GM11168 (cell line): ENCODE measurements around the gene MRPL4.

ENCODE experiments used
- in situ Hi-C: fragments of 300-500 bp; cut with MboI; formaldehyde crosslinking; loops from one replicate; pipeline ENCODE4 v1.12.0; 2022; ENCODE audit warnings: low sequenced_read_pairs; ENCODE audit not compliant: unreplicated experiment

Gene MRPL4

DNA sequence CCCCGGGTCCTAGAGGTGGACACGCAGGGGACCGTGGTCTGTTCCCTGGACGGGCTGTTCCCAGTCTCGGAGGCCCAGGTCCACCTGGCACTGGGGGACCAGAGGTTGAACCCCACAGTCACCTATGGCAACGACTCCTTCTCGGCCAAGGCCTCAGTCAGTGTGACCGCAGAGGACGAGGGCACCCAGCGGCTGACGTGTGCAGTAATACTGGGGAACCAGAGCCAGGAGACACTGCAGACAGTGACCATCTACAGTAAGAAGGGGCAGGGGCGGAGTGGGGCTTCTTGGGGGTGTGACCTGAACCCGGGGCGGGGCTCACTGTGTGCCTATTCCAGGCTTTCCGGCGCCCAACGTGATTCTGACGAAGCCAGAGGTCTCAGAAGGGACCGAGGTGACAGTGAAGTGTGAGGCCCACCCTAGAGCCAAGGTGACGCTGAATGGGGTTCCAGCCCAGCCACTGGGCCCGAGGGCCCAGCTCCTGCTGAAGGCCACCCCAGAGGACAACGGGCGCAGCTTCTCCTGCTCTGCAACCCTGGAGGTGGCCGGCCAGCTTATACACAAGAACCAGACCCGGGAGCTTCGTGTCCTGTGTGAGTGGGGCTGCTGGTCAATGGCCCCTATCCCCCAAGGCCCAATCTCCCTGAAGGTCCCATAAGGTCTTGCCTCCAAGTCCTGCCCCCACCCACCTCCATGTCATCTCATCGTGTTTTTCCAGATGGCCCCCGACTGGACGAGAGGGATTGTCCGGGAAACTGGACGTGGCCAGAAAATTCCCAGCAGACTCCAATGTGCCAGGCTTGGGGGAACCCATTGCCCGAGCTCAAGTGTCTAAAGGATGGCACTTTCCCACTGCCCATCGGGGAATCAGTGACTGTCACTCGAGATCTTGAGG, 32.3 kb downstream of the MRPL4 start:
- in situ Hi-C loops: no loop called here

DNA sequence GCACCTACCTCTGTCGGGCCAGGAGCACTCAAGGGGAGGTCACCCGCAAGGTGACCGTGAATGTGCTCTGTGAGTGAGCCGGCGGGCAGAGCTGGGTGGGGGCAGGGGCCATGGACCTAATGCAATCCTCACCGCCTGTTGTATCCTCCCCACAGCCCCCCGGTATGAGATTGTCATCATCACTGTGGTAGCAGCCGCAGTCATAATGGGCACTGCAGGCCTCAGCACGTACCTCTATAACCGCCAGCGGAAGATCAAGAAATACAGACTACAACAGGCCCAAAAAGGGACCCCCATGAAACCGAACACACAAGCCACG, 32.9 kb downstream of the MRPL4 start:
- in situ Hi-C loops: no loop called here

DNA sequence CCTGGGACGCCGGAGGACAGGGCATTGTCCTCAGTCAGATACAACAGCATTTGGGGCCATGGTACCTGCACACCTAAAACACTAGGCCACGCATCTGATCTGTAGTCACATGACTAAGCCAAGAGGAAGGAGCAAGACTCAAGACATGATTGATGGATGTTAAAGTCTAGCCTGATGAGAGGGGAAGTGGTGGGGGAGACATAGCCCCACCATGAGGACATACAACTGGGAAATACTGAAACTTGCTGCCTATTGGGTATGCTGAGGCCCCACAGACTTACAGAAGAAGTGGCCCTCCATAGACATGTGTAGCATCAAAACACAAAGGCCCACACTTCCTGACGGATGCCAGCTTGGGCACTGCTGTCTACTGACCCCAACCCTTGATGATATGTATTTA, 33.4 kb downstream of the MRPL4 start:
- in situ Hi-C loops: no loop called here

DNA sequence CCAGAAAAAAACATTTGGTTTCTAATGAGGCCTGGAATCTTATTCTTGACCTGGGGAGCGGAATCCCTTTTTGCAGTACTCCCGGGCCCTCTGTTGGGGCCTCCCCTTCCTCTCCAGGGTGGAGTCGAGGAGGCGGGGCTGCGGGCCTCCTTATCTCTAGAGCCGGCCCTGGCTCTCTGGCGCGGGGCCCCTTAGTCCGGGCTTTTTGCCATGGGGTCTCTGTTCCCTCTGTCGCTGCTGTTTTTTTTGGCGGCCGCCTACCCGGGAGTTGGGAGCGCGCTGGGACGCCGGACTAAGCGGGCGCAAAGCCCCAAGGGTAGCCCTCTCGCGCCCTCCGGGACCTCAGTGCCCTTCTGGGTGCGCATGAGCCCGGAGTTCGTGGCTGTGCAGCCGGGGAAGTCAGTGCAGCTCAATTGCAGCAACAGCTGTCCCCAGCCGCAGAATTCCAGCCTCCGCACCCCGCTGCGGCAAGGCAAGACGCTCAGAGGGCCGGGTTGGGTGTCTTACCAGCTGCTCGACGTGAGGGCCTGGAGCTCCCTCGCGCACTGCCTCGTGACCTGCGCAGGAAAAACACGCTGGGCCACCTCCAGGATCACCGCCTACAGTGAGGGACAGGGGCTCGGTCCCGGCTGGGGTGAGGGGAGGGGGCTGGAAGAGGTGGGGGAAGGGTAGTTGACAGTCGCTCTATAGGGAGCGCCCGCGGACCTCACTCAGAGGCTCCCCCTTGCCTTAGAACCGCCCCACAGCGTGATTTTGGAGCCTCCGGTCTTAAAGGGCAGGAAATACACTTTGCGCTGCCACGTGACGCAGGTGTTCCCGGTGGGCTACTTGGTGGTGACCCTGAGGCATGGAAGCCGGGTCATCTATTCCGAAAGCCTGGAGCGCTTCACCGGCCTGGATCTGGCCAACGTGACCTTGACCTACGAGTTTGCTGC, 35.1 kb downstream of the MRPL4 start, which contains the start of gene ICAM4:
Gene ICAM4 (plus strand): TSS at position 153 of the 935 bp plus-strand sequence. CDS start 58 bp downstream, at position 211.
- in situ Hi-C loops: no loop called here

- in situ Hi-C loops: no loop called here
These were observed 36.7 kb downstream of the MRPL4 start for GRCh38 chr19:10288662-10289166.

DNA sequence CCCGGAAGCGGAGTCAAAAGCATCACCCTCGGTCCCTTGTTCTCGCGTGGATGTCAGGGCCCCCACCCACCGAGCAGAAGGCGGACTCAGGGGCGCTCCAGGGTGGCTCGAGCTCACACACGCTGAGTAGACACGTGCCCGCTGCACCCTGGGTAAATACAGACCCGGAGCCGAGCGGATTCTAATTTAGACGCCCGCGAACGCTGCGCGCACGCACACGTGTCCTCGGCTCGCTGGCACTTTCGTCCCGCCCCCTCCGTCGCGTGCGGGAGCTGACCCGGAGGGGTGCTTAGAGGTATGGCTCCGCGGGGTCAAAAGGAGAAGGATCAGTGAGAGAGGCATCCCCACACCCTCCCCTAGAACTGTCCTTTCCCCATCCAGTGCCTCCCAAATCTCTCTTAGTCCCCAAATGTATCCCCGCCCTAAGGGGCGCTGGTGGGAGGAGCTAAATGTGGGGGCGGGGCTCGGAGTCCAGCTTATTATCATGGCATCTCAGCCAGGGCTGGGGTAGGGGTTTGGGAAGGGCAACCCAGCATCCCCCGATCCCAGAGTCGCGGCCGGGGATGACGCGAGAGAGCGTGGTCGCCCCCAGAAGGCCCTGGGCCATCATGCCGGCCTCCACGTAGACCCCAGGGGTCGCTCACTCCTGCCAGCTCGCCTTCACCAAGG, 37.3 kb downstream of the MRPL4 start:
- in situ Hi-C loops: no loop called here

DNA sequence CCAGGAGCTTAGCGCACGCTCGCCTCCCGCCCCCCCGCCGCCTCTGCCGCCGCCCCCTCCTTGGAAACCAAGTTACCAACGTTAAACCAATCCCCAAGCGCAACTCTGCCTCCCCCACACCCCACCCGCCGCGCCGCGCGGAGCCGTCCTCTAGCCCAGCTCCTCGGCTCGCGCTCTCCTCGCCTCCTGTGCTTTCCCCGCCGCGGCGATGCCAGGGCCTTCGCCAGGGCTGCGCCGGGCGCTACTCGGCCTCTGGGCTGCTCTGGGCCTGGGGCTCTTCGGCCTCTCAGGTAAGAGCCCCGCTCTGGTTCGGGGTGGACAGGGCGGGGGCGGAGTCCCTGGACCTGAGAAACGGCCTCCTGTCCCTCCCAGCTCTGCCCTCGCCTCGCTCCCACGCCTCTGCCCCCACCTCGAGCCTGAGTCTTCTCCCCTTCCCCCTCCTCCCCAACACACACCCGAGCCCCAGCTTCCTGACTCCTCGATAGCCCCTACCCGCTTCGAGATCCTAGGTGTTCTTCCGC, 37.9 kb downstream of the MRPL4 start, which contains the start of gene ICAM5:
Gene ICAM5 (plus strand): TSS at position 117 of the 521 bp plus-strand sequence. CDS start 92 bp downstream, at position 209.
- in situ Hi-C loops: no loop called here

- in situ Hi-C loops: no loop called here
These were observed 38.4 kb downstream of the MRPL4 start for GRCh38 chr19:10290357-10290875.

DNA sequence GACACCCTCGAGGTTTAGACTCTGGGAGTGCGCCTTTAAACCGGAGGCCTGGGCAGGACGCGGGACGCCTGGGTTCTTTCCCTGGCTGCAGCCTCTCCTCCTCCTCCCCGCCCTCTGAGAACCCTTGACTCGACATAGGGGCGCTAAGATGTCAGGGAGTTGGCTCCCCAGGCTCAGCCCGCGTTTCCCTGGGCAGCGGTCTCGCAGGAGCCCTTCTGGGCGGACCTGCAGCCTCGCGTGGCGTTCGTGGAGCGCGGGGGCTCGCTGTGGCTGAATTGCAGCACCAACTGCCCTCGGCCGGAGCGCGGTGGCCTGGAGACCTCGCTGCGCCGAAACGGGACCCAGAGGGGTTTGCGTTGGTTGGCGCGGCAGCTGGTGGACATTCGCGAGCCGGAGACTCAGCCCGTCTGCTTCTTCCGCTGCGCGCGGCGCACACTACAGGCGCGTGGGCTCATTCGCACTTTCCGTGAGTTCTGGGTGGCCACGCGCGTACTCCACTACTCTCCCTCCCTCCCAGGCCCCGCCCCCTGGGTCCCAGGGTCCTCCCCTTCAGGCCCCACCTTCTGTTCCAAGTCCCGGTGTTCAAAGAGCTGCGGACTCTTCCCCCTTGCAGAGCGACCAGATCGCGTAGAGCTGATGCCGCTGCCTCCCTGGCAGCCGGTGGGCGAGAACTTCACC, 39.0 kb downstream of the MRPL4 start:
- in situ Hi-C loops: no loop called here

- in situ Hi-C loops: no loop called here
These were observed 39.7 kb downstream of the MRPL4 start for GRCh38 chr19:10291554-10292205.

GRCh38 chr19:10292206-10292788, 40.3 kb downstream of the MRPL4 start:
- in situ Hi-C loops: no loop called here

- in situ Hi-C loops: no loop called here
These were observed 41.0 kb downstream of the MRPL4 start for GRCh38 chr19:10292789-10293636.

GRCh38 chr19:10293637-10294367, 41.8 kb downstream of the MRPL4 start:
- in situ Hi-C loops: no loop called here

DNA sequence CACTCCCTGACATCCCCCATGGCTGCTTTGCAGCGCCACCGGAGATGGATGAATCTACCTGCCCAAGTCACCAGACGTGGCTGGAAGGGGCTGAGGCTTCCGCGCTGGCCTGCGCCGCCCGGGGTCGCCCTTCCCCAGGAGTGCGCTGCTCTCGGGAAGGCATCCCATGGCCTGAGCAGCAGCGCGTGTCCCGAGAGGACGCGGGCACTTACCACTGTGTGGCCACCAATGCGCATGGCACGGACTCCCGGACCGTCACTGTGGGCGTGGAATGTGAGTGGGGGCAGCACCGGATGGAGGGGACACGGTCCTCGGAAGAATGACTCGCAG, 42.3 kb downstream of the MRPL4 start:
- in situ Hi-C loops: no loop called here

DNA sequence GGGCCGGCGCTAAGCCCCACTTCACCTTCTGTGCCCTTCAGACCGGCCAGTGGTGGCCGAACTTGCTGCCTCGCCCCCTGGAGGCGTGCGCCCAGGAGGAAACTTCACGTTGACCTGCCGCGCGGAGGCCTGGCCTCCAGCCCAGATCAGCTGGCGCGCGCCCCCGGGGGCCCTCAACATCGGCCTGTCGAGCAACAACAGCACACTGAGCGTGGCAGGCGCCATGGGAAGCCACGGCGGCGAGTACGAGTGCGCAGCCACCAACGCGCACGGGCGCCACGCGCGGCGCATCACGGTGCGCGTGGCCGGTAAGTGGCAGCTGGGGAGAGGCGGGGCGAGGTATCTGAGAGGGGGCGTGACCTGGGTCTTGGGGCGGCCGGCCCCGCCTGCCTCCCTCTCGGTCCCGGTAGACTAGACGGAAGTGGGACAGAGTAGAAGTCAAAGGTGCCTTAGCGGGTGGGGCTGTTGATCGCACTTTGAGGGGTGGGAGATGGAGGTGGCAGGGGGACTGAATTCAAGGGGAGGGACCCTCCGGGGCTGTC, 43.4 kb downstream of the MRPL4 start:
- in situ Hi-C loops: no loop called here

DNA sequence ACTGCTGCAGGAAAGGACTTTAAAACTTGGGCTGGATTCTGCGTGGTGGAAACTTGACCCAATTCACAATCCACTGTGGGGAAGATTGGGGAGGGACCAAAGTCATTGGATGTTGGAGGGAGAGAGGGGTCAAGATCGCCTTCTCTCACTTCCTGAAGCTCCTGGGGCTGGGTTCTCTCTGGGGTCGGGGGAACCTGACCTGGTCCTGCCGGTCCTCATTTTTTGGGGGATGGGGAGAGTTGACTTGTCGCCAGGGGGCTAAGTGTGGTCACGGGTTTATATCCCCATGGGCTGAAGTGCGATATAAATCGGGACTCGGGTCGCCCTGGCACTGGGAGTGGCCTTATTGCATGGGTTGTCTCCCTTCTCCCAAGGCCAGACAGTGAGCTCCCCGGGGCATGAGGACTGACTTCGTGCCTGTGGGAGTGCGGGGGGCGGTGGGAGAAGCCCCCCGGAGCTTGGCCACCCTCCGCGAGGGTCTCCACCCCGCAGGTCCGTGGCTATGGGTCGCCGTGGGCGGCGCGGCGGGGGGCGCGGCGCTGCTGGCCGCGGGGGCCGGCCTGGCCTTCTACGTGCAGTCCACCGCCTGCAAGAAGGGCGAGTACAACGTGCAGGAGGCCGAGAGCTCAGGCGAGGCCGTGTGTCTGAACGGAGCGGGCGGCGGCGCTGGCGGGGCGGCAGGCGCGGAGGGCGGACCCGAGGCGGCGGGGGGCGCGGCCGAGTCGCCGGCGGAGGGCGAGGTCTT, 44.0 kb downstream of the MRPL4 start:
- in situ Hi-C loops: no loop called here
